Thoracic aorta (tissue), 2 donors: ENCODE data around the gene MLC1. TPM values are rescaled to one million over a fixed set of nuclear protein-coding genes. Genes with fewer than 3 reads are reported as not detected.
A peak's percentile ranks its signal among the peaks of the same experiment; 100 is the strongest.

Experiments used
- ATAC-seq: fragments of 150-250 bp; one replicate; pipeline ENCODE4 v1.8.0; 2017; ENCODE audit warnings: low read depth; ENCODE audit not compliant: insufficient number of reproducible peaks, low FRiP score
- DNase-seq: peaks from one replicate; pipeline ENCODE4 v3.0.0-alpha.2; 2020; ENCODE audit warnings: low spot score
- H3K27ac ChIP-seq, 2 donors: fragments of 200-600 bp; sonication (generic); 1 replicate in 1 of 2; 2 replicates in 1 of 2; pipeline ENCODE4 v1.5.1; 2016; ENCODE audit warnings: mild to moderate bottlenecking in 2 of 2, moderate library complexity in 2 of 2
- H3K27me3 ChIP-seq: fragments of 200-600 bp; sonication (generic); replicated peaks from 2 replicates; pipeline ENCODE4 v1.6.0; 2016; ENCODE audit warnings: mild to moderate bottlenecking; ENCODE audit not compliant: insufficient read depth
- H3K36me3 ChIP-seq: fragments of 200-600 bp; sonication (generic); one replicate; pipeline ENCODE4 v1.5.1; 2016
- H3K4me1 ChIP-seq, 2 donors: fragments of 200-600 bp; sonication (generic); 1 replicate in 1 of 2; 2 replicates in 1 of 2; pipeline versions ENCODE4 v1.5.1 to v1.6.0; 2016; ENCODE audit warnings: low read depth in 2 of 2, mild to moderate bottlenecking in 1 of 2; ENCODE audit not compliant: control insufficient read depth in 1 of 2
- H3K4me3 ChIP-seq: fragments of 200-600 bp; sonication (generic); 2 replicates; pipeline ENCODE4 v1.5.1; 2016; ENCODE audit warnings: mild to moderate bottlenecking
- H3K9me3 ChIP-seq: fragments of 200-600 bp; sonication (generic); 2 replicates; pipeline ENCODE4 v1.5.1; 2016
- CTCF ChIP-seq: fragments of 200-600 bp; sonication (generic); IDR thresholded peaks from one replicate; pipeline ENCODE4 v1.5.1; 2019; ENCODE audit warnings: antibody characterized with exemption
- total RNA-seq, 2 donors: library from RNA; depleted of rRNA; stranded (reverse); fragments of >200 nt; gene quantifications; one replicate each; pipeline versions ENCODE4 v1.1.0 to v1.2.3, GENCODE V29; 2016

MLC1 gene
- total RNA-seq, 2 donors from 2014 or later, result 1.6 to 4.3 TPM

- peaks cover 4% of the 10 kb centered on the region for H3K9me3 ChIP-seq
- ATAC-seq, result no peak
- peaks cover 7 to 54% of the 10 kb centered on the region in 2 donors for H3K4me1 ChIP-seq
- no peak for DNase-seq
- no peak overlapping the region for H3K4me3 ChIP-seq
- no peaks in the 10 kb centered on the region for H3K36me3 ChIP-seq
- peak overlapping the region; percentile 15 to 51 for H3K27ac ChIP-seq
- no peak for TF ChIP-seq CTCF
- H3K27me3 ChIP-seq, result no peaks in the 10 kb centered on the region
Observed at GRCh38 chr22:50118129-50118528, 32.9 kb upstream of the MLC1 start.

- Histone ChIP-seq H3K4me3 (no peak overlapping the region), H3K27ac (no peak overlapping the region), H3K27me3 (no peaks in the 10 kb centered on the region), H3K9me3 (no peaks in the 10 kb centered on the region), H3K4me1 (peaks cover 11 to 63% of the 10 kb centered on the region in 2 donors), H3K36me3 (no peaks in the 10 kb centered on the region)
- no peak for ATAC-seq
- no peak for DNase-seq
- TF ChIP-seq CTCF, result no peak
Observed at GRCh38 chr22:50117168-50117762, 32.0 kb upstream of the MLC1 start.

GRCh38 chr22:50115693-50116092, 30.5 kb upstream of the MLC1 start:
- peaks cover 13 to 72% of the 10 kb centered on the region in 2 donors for H3K4me1 ChIP-seq
- H3K27ac ChIP-seq, result peak overlapping the region; percentile 19 to 54
- no peak overlapping the region for H3K4me3 ChIP-seq
- no peak for DNase-seq
- no peaks in the 10 kb centered on the region for H3K27me3 ChIP-seq
- H3K9me3 ChIP-seq, result no peaks in the 10 kb centered on the region
- no peaks in the 10 kb centered on the region for H3K36me3 ChIP-seq
- TF ChIP-seq CTCF, result no peak
- ATAC-seq, result no peak

- Histone ChIP-seq H3K4me3 (peak overlapping the region; percentile 63), H3K9me3 (no peaks in the 10 kb centered on the region), H3K27ac (peak overlapping the region; percentile 83 to 86), H3K36me3 (no peaks in the 10 kb centered on the region), H3K4me1 (peaks cover 13 to 63% of the 10 kb centered on the region in 2 donors), H3K27me3 (no peaks in the 10 kb centered on the region)
- TF ChIP-seq CTCF, result no peak
- DNase-seq (no peak), ATAC-seq (peak; percentile 58)
Observed at GRCh38 chr22:50114221-50115021, 29.2 kb upstream of the MLC1 start.
